Epithelial cell of proximal tubule (primary cell): ENCODE data around the gene CATSPERE. TPM values are rescaled to one million over a fixed set of nuclear protein-coding genes. Genes with fewer than 3 reads are reported as not detected.
"Not testable (repeated sequence)": the region's sequence is repeated elsewhere in the genome, so short reads cannot be mapped to it uniquely, and the experiment has no call there.

Experiments
- DNase-seq: peaks from one replicate; pipeline ENCODE4 v3.0.0-alpha.2; 2011; ENCODE audit warnings: low read depth
- H3K4me3 ChIP-seq: 2 replicates; pipeline ENCODE4 v1.5.1; 2011; ENCODE audit warnings: low read depth, mild to moderate bottlenecking, low read length
- total RNA-seq: library from RNA; depleted of rRNA; stranded (reverse); fragments of >200 nt; gene quantifications from 2 replicates; pipeline ENCODE4 v1.2.3, GENCODE V29; 2015
- TF ChIP-seq, protein P1 (sequence below): conservative IDR thresholded peaks from 2 replicates; pipeline ENCODE4 v1.5.1; 2012; ENCODE audit warnings: low read depth, mild to moderate bottlenecking, low read length

Gene CATSPERE
- total RNA-seq, 1 donor from 2014 or later: under 0.01 TPM

GRCh38 chr1:244545511-244545910, 84.4 kb downstream of the CATSPERE start:
- TF ChIP-seq, protein P1, sequence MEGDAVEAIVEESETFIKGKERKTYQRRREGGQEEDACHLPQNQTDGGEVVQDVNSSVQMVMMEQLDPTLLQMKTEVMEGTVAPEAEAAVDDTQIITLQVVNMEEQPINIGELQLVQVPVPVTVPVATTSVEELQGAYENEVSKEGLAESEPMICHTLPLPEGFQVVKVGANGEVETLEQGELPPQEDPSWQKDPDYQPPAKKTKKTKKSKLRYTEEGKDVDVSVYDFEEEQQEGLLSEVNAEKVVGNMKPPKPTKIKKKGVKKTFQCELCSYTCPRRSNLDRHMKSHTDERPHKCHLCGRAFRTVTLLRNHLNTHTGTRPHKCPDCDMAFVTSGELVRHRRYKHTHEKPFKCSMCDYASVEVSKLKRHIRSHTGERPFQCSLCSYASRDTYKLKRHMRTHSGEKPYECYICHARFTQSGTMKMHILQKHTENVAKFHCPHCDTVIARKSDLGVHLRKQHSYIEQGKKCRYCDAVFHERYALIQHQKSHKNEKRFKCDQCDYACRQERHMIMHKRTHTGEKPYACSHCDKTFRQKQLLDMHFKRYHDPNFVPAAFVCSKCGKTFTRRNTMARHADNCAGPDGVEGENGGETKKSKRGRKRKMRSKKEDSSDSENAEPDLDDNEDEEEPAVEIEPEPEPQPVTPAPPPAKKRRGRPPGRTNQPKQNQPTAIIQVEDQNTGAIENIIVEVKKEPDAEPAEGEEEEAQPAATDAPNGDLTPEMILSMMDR: no peak
- no peak for DNase-seq

GRCh38 chr1:244548558-244549115, 87.6 kb downstream of the CATSPERE start:
- H3K4me3 ChIP-seq: no peak overlapping the region
- TF ChIP-seq, protein P1: no peak
- DNase-seq: no peak

More at GRCh38 chr1:244545511-244545910, 84.4 kb downstream of the CATSPERE start:
- no peak overlapping the region for H3K4me3 ChIP-seq

DNA sequence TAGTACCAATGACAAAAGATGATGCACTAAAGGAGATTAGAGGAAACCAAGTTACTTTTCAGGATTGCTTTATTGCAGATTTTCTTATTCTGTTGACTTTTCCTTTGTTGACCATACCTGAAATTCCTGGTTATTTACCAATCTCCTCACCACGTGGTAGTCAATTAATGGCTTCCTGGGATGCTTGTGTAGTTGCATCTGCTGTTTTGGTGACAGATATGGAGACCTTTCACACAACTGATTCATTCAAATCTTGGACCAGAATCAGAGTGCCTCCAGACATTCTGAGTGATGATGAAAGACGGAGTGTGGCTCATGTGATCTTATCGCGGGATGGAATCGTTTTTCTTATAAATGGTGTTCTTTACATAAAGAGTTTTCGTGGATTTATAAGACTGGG, 91.3 kb downstream of the CATSPERE start:
- no peak for DNase-seq
- TF ChIP-seq, protein P1: no peak
- H3K4me3 ChIP-seq: no peak overlapping the region

DNA sequence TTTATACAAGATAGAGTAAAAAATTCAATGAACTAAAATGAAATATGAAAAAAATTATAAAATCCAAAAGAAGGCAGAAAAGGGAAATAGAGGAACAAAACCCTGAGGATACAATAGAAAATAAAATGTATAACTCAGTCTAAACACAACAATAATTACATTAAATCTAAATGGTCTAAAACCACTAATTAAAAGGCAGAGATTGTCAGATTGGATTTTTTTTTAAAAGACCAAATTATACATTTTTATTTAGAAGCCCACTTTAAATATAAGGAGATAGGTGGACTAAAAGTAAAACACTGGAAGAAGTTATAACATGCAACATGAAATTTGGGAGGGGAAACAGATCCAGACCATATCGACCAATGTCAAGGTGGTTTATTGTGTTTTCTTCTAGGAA, 95.2 kb downstream of the CATSPERE start:
- TF ChIP-seq, protein P1: no peak
- no peak overlapping the region for H3K4me3 ChIP-seq
- no peak for DNase-seq

DNA sequence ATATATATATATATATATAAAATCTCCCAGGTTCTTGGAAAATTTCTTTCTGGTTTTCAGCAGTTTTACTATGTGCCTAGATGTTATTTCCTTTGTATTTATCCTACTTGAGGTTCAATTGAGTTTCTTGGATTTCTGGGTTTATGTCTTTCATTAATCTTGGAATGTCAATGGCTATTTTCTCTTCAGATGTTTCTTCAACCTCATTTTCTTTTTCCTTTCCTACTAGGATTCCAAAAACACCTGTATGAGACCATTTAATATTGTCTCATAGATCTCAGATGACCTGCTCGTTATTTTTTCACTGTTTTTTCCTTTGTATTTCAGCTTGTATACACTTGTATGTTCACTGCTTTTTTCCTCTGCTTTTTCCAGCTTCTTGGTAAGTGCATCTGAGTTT, 96.5 kb downstream of the CATSPERE start:
- DNase-seq: no peak
- TF ChIP-seq, protein P1: no peak
- no peak overlapping the region for H3K4me3 ChIP-seq

DNA sequence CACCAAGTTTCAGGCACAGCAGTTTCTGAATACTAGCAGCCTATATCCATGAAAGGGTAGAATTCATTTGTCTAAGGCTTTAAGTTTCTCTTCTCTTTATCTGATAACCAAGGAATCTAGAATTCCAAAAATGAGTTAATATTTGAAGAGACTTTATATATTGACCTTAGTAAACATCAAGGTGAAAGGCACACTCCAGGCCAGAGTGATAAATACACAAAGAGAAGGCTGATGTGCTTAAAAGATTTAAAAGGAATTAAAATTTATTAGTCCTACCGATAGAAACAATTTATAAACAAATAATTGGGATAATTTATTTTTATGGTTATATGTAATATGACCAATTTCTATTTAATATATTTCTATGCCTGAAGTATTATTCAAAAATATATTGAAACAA, 98.5 kb downstream of the CATSPERE start:
- no peak overlapping the region for H3K4me3 ChIP-seq
- DNase-seq: no peak
- TF ChIP-seq, protein P1: no peak

DNA sequence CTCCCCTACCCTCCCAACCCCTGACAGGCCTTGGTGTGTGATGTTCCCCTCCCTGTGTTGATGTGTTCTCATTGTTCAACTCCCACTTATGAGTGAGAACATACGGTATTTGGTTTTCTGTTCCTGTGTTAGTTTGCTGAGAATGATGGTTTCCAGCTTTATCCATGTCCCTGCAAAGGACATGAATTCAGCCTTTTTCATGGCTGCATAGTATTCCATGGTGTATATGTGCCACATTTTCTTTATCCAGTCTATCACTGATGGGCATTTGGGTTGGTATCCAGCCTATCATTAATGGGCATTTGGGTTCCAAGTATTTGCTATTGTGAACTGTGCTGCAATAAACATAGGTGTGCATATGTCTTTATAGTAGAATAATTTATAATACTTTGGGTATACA, 101.8 kb downstream of the CATSPERE start:
- not testable (repeated sequence) for H3K4me3 ChIP-seq, DNase-seq
